Measurements from ENCODE around the gene ACTRT2. TPM values are rescaled to one million over a fixed set of nuclear protein-coding genes. Genes with fewer than 3 reads are reported as not detected.

Gene ACTRT2
- total and polyA plus RNA-seq, 10 of the 15 experiments (the other 5 are each of a cell fraction or from before 2014, with no cell fraction given): not detected

- POLR2A ChIA-PET: no interaction called here
- in situ Hi-C loops (cut with MboI) (no loop called here), intact Hi-C loops (cut with micrococcal nuclease; ENCODE audit: unreplicated experiment) (no loop called here)
- no peaks in the 10 kb centered on the region for H3K79me2 ChIP-seq (ENCODE audit: control insufficient read depth, insufficient read depth, low read length)
- RAD21 ChIA-PET (ENCODE audit: unreplicated experiment): no interaction called here
- no peak overlapping the region for H3K27ac ChIP-seq (ENCODE audit: control insufficient read depth, insufficient read depth)
- no peaks in the 10 kb centered on the region for H3K4me1 ChIP-seq (ENCODE audit: control insufficient read depth, insufficient read depth, low read length)
- DNase-seq (ENCODE audit: low read depth, low spot score): no peak
- BruUV-seq (replicated peaks): no TSS peak
- no peaks in the 10 kb centered on the region; the same call in 2 of the 3 replicates for H3K9me3 ChIP-seq (replicated peaks; ENCODE audit: control insufficient read depth, insufficient read depth, low read length)
- no peak for ATAC-seq
- CTCF ChIA-PET: no interaction called here
- SMC1A ChIA-PET (ENCODE audit: uncharacterized antibody, unreplicated experiment): no interaction called here
- no peak overlapping the region for H2AFZ ChIP-seq (ENCODE audit: control insufficient read depth, low read depth, low read length)
- H4K20me1 ChIP-seq (ENCODE audit: control insufficient read depth, insufficient read depth): no peaks in the 10 kb centered on the region
- no peaks in the 10 kb centered on the region for H3K27me3 ChIP-seq (replicated peaks in 1 of 2; ENCODE audit: control insufficient read depth in 2 of 2, insufficient read depth in 2 of 2, low read length in 1 of 2)
- no peak overlapping the region for H3K4me2 ChIP-seq (ENCODE audit: control insufficient read depth, insufficient read depth)
- no peak overlapping the region for H3K4me3 ChIP-seq
- H3K9ac ChIP-seq (ENCODE audit: control insufficient read depth, insufficient read depth, low read length): no peak overlapping the region
- no peak for FAIRE-seq
- H3K36me3 ChIP-seq (ENCODE audit: control insufficient read depth in 2 of 2, insufficient read depth in 2 of 2, low read length in 1 of 2): no peaks in the 10 kb centered on the region
- WGBS (ENCODE audit: insufficient coverage, insufficient replicate concordance, low lambda C conversion rate, missing lambda C conversion rate): 42% methylated on average over 10 of the region's 10 CpGs
- no peak for TF ChIP-seq CHD2 (IDR thresholded peaks at IDR 0.05; ENCODE audit: borderline replicate concordance, low read depth, low read length)
- TF ChIP-seq ZNF592 (IDR thresholded peaks at IDR 0.05): no peak
- TF ChIP-seq WRNIP1 (IDR thresholded peaks at IDR 0.05; ENCODE audit: borderline replicate concordance, low read depth, low read length): no peak
- no peak for TF ChIP-seq BCL3 (IDR thresholded peaks at IDR 0.05; ENCODE audit: borderline replicate concordance, insufficient read depth, low read depth, low read length, poor library complexity, severe bottlenecking)
- TF ChIP-seq NFYA (IDR thresholded peaks at IDR 0.05; ENCODE audit: borderline replicate concordance, low read depth, low read length): no peak
- TF ChIP-seq GATAD2B (conservative IDR thresholded peaks at IDR 0.05; ENCODE audit: low read depth): no peak
- no peak for TF ChIP-seq SMC3 (IDR thresholded peaks at IDR 0.05; ENCODE audit: borderline replicate concordance, low read length)
- no peak for TF ChIP-seq HDAC6 (IDR thresholded peaks at IDR 0.05; ENCODE audit: unreplicated experiment)
- TF ChIP-seq CBX5 (IDR thresholded peaks at IDR 0.05; ENCODE audit: low read depth): no peak
- no peak for TF ChIP-seq ZNF687 (IDR thresholded peaks at IDR 0.05)
- TF ChIP-seq ZNF622 (IDR thresholded peaks at IDR 0.05): no peak
- no peak for TF ChIP-seq POLR2AphosphoS5 (IDR thresholded peaks at IDR 0.05; ENCODE audit: low read length)
- TF ChIP-seq TCF7 (IDR thresholded peaks at IDR 0.05; ENCODE audit: borderline replicate concordance): no peak
- no peak for TF ChIP-seq BHLHE40 (IDR thresholded peaks at IDR 0.05; ENCODE audit: borderline replicate concordance in 1 of 2, low read depth in 2 of 2, low read length in 1 of 2)
These were observed 10.1 kb upstream of the ACTRT2 start for GRCh38 chr1:3011127-3011526.

All from GM12878 (cell line).